ENCODE results near the gene FERMT1. TPM values are rescaled to one million over a fixed set of nuclear protein-coding genes. Genes with fewer than 3 reads are reported as not detected.

The FERMT1 gene
- total RNA-seq, 4 donors from 2014 or later: under 0.01 to 8.5 (median 4.2) TPM

DNA sequence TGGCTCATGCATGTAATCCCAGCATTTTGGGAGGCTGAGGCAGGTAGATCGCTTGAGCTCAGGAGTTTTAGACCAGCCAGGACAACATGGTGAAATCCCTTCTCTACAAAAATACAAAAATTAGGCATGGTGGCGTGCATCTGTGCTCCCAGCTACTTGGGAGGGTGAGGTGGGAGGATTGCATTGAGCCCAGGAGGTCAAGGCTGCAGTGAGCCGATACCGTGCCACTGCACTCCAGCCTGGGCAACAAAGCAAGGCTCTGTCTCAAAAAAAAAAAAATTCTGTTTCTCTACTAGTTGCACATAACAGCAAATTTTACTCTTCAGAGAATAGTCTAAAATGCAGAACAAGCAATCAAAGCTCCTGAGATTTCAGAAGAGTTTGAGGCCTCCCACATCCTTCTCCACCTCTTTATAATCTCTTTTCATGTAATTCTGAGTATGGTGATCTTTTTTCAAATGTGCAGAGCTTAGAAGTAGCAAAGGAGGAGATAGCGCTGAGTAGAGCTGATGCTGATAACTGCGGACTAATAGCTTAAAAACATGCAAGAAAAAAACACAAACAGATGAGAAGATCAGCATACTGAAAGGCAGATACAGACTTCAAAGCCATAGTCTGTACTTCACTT is 92.3 kb downstream of the FERMT1 start:
- H3K27ac ChIP-seq: peak overlapping the region in 1 of 2 donors; percentile 43
- no peaks in the 10 kb centered on the region for H3K36me3 ChIP-seq
- intact Hi-C loops (cut with DNase I; ENCODE audit: low total_unique reads): no loop called here
- TF ChIP-seq POLR2A (IDR thresholded peaks at IDR 0.05): no peak
- TF ChIP-seq, protein P1, sequence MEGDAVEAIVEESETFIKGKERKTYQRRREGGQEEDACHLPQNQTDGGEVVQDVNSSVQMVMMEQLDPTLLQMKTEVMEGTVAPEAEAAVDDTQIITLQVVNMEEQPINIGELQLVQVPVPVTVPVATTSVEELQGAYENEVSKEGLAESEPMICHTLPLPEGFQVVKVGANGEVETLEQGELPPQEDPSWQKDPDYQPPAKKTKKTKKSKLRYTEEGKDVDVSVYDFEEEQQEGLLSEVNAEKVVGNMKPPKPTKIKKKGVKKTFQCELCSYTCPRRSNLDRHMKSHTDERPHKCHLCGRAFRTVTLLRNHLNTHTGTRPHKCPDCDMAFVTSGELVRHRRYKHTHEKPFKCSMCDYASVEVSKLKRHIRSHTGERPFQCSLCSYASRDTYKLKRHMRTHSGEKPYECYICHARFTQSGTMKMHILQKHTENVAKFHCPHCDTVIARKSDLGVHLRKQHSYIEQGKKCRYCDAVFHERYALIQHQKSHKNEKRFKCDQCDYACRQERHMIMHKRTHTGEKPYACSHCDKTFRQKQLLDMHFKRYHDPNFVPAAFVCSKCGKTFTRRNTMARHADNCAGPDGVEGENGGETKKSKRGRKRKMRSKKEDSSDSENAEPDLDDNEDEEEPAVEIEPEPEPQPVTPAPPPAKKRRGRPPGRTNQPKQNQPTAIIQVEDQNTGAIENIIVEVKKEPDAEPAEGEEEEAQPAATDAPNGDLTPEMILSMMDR (IDR thresholded peaks at IDR 0.05): no peak
- no peak overlapping the region for H3K4me3 ChIP-seq
- H3K27me3 ChIP-seq: no peaks in the 10 kb centered on the region
- peaks cover 0 to 14% of the 10 kb centered on the region in 2 donors for H3K4me1 ChIP-seq
- no peaks in the 10 kb centered on the region for H3K9me3 ChIP-seq
- no peak for DNase-seq

DNA sequence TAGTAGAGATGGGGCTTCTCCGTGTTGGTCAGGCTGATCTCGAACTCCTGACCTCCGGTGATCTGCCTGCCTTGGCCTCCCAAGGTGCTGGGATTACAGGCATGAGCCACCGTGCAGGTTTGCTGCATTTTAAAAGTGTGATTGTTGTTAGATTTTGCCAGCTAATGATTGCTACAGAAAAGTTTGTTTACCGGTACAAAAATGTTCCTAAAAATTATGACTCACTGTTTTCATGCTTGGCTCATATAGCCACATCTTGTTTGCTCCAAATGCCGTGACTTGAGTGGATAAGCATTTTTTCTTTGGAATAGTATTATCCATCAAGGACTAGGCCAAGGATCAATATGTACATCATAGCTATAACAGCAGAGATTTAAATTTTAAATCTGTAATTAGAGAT is 93.3 kb downstream of the FERMT1 start:
- TF ChIP-seq, protein P1 (IDR thresholded peaks at IDR 0.05): no peak
- TF ChIP-seq POLR2A (IDR thresholded peaks at IDR 0.05): no peak
- H3K36me3 ChIP-seq: no peaks in the 10 kb centered on the region
- no peaks in the 10 kb centered on the region for H3K27me3 ChIP-seq
- H3K9me3 ChIP-seq: no peaks in the 10 kb centered on the region
- peaks cover 0 to 14% of the 10 kb centered on the region in 2 donors for H3K4me1 ChIP-seq
- H3K27ac ChIP-seq: peak overlapping the region; percentile 2 to 43
- intact Hi-C loops (cut with DNase I; ENCODE audit: low total_unique reads): no loop called here
- DNase-seq: no peak
- H3K4me3 ChIP-seq: no peak overlapping the region

DNA sequence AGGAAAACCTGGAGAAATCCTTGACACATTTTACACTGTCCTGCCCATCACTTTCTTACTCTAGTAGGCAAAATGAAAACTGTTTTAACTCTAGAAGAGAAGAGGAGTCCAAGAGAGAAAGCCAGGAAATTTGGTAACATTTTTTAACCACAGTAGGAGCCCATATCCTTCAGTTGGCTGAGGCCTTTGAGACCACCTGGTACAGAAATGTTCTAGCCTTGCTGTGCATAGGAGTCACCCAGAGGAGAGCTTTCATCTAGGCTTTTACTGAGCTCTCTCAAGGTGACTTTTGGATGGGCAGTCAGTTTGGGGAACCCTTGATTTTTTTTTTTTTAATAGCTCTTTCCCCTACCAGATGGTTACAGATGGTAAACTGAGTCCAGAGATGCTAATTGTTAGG is 94.0 kb downstream of the FERMT1 start:
- peaks cover 0 to 14% of the 10 kb centered on the region in 2 donors for H3K4me1 ChIP-seq
- peak overlapping the region in 1 of 2 donors; percentile 11 for H3K27ac ChIP-seq
- TF ChIP-seq, protein P1 (IDR thresholded peaks at IDR 0.05): no peak
- no peak for TF ChIP-seq POLR2A (IDR thresholded peaks at IDR 0.05)
- H3K9me3 ChIP-seq: no peaks in the 10 kb centered on the region
- H3K4me3 ChIP-seq: no peak overlapping the region
- no peaks in the 10 kb centered on the region for H3K27me3 ChIP-seq
- DNase-seq: no peak
- intact Hi-C loops (cut with DNase I; ENCODE audit: low total_unique reads): no loop called here
- H3K36me3 ChIP-seq: no peaks in the 10 kb centered on the region

DNA sequence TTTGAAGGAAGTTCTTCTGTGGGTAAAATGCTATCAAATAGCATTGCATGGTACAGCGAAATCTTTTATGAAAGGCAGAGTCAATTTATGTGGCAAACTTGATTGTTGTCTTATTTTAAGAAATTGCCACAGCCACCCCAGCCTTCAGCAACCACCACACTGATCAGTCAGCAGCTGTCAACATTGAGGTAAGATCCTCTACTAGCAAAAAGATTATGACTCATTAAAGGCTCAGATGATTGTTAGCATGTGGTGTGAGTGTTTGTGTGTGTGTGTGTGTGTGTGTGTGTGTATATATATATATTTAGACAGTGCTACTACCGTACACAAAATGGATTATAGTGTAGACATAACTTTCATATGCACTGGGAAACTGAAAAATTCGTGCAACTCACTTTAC is 96.8 kb downstream of the FERMT1 start:
- no peak for DNase-seq
- Histone ChIP-seq H3K4me3 (no peak overlapping the region), H3K4me1 (peaks cover 0 to 14% of the 10 kb centered on the region in 2 donors), H3K27me3 (no peaks in the 10 kb centered on the region), H3K27ac (no peak overlapping the region), H3K36me3 (no peaks in the 10 kb centered on the region), H3K9me3 (no peaks in the 10 kb centered on the region)
- TF ChIP-seq, protein P1 (IDR thresholded peaks at IDR 0.05): no peak
- TF ChIP-seq POLR2A (IDR thresholded peaks at IDR 0.05): no peak
- intact Hi-C loops (cut with DNase I; ENCODE audit: low total_unique reads): no loop called here

Other genes starting within 250 kb of the FERMT1 start
- gene CHGB, start 211.5 kb downstream of the FERMT1 start, total RNA-seq: 1 to 10 TPM in 1 of 4 donors, under 1 TPM in 1, not detected in 2; 0.95 to 3.2 TPM
- 10 to 100 TPM in 1 of 4 donors, 1 to 10 TPM in 3; 1.8 to 11.9 (median 4.0) TPM for gene TRMT6, start 172.5 kb downstream of the FERMT1 start, total RNA-seq
- gene MCM8, start 172.4 kb downstream of the FERMT1 start, total RNA-seq: 10 to 100 TPM in 1 of 4 donors, 1 to 10 TPM in 3; 3.8 to 10.9 (median 8.7) TPM
- gene CRLS1, start 116.9 kb downstream of the FERMT1 start, total RNA-seq: 10 to 100 TPM; 42.5 to 89.1 (median 44.6) TPM
- gene LRRN4, start 69.0 kb downstream of the FERMT1 start, total RNA-seq: 1 to 10 TPM in 1 of 4 donors, under 1 TPM in 1, not detected in 2; 0.73 to 1.2 TPM